ENCODE data around the gene BASP1. TPM values are rescaled to one million over a fixed set of nuclear protein-coding genes. Genes with fewer than 3 reads are reported as not detected.

Gene BASP1
- total and polyA plus RNA-seq, 2 experiments from 2014 or later, result 87.5 to 114 TPM

DNA sequence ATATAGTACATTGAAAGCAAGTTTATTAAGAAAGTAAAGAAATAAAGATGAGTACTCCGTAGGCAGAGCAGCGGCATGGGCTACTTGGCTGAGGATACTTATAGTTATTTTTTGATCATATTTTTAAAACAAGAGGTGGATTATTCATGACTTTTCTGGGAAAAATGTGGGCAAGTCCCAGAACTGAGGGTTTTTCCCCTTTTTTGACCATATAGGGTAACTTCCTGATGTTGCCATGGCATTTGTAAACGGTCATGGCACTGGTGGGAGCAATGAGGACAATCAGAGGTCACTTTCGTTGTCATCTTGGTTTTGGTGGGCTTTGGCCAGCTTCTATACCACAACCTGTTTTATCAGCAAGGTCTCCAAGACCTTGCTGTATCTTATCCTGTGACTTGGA, 5.2 kb upstream of the BASP1 start:
- Histone ChIP-seq H3K4me3 (no peak overlapping the region), H3K27me3 (ENCODE audit: insufficient read depth) (no peaks in the 10 kb centered on the region), H3F3A (replicated peaks; ENCODE audit: low read depth) (no peaks in the 10 kb centered on the region), H3K4me2 (no peak overlapping the region), H4K20me1 (replicated peaks; ENCODE audit: insufficient read depth) (no peaks in the 10 kb centered on the region), H3K79me2 (replicated peaks; ENCODE audit: insufficient read depth) (no peaks in the 10 kb centered on the region), H3K36me3 (ENCODE audit: insufficient read depth) (no peaks in the 10 kb centered on the region), H3K27ac (ENCODE audit: low read depth) (no peak overlapping the region), H2AFZ (no peak overlapping the region), H3K4me1 (ENCODE audit: insufficient read depth) (peaks cover 38% of the 10 kb centered on the region), H3K9me2 (ENCODE audit: insufficient read depth) (no peaks in the 10 kb centered on the region)
- TF ChIP-seq STAT1 (IDR thresholded peaks at IDR 0.05; ENCODE audit: unreplicated experiment) (no peak), POLR2AphosphoS5 (IDR thresholded peaks at IDR 0.05; ENCODE audit: low read depth) (no peak), ZNF331 (CRISPR knock-in tag; IDR thresholded peaks at IDR 0.05; ENCODE audit: low read depth) (no peak), NANOG (IDR thresholded peaks at IDR 0.05; ENCODE audit: borderline replicate concordance) (no peak), JUNB (IDR thresholded peaks at IDR 0.05; ENCODE audit: unreplicated experiment) (no peak), ZNF114 (CRISPR knock-in tag; IDR thresholded peaks at IDR 0.05) (no peak), EZH2 (IDR thresholded peaks at IDR 0.05; ENCODE audit: low read depth, unreplicated experiment) (no peak), EZH2phosphoT487 (IDR thresholded peaks at IDR 0.05; ENCODE audit: unreplicated experiment) (no peak), CREB1 (CRISPR knock-in tag; IDR thresholded peaks at IDR 0.05; ENCODE audit: low read depth) (no peak)
- TF ChIP-seq, protein P1, sequence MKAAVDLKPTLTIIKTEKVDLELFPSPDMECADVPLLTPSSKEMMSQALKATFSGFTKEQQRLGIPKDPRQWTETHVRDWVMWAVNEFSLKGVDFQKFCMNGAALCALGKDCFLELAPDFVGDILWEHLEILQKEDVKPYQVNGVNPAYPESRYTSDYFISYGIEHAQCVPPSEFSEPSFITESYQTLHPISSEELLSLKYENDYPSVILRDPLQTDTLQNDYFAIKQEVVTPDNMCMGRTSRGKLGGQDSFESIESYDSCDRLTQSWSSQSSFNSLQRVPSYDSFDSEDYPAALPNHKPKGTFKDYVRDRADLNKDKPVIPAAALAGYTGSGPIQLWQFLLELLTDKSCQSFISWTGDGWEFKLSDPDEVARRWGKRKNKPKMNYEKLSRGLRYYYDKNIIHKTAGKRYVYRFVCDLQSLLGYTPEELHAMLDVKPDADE (IDR thresholded peaks at IDR 0.05), result no peak
- TF ChIP-seq, protein P2, sequence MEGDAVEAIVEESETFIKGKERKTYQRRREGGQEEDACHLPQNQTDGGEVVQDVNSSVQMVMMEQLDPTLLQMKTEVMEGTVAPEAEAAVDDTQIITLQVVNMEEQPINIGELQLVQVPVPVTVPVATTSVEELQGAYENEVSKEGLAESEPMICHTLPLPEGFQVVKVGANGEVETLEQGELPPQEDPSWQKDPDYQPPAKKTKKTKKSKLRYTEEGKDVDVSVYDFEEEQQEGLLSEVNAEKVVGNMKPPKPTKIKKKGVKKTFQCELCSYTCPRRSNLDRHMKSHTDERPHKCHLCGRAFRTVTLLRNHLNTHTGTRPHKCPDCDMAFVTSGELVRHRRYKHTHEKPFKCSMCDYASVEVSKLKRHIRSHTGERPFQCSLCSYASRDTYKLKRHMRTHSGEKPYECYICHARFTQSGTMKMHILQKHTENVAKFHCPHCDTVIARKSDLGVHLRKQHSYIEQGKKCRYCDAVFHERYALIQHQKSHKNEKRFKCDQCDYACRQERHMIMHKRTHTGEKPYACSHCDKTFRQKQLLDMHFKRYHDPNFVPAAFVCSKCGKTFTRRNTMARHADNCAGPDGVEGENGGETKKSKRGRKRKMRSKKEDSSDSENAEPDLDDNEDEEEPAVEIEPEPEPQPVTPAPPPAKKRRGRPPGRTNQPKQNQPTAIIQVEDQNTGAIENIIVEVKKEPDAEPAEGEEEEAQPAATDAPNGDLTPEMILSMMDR (conservative IDR thresholded peaks at IDR 0.05; ENCODE audit: low read depth in 2 of 2), result no peak
- TF ChIP-seq, protein P3, sequence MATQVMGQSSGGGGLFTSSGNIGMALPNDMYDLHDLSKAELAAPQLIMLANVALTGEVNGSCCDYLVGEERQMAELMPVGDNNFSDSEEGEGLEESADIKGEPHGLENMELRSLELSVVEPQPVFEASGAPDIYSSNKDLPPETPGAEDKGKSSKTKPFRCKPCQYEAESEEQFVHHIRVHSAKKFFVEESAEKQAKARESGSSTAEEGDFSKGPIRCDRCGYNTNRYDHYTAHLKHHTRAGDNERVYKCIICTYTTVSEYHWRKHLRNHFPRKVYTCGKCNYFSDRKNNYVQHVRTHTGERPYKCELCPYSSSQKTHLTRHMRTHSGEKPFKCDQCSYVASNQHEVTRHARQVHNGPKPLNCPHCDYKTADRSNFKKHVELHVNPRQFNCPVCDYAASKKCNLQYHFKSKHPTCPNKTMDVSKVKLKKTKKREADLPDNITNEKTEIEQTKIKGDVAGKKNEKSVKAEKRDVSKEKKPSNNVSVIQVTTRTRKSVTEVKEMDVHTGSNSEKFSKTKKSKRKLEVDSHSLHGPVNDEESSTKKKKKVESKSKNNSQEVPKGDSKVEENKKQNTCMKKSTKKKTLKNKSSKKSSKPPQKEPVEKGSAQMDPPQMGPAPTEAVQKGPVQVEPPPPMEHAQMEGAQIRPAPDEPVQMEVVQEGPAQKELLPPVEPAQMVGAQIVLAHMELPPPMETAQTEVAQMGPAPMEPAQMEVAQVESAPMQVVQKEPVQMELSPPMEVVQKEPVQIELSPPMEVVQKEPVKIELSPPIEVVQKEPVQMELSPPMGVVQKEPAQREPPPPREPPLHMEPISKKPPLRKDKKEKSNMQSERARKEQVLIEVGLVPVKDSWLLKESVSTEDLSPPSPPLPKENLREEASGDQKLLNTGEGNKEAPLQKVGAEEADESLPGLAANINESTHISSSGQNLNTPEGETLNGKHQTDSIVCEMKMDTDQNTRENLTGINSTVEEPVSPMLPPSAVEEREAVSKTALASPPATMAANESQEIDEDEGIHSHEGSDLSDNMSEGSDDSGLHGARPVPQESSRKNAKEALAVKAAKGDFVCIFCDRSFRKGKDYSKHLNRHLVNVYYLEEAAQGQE (IDR thresholded peaks at IDR 0.05; ENCODE audit: unreplicated experiment), result no peak
- TF ChIP-seq, protein P4, sequence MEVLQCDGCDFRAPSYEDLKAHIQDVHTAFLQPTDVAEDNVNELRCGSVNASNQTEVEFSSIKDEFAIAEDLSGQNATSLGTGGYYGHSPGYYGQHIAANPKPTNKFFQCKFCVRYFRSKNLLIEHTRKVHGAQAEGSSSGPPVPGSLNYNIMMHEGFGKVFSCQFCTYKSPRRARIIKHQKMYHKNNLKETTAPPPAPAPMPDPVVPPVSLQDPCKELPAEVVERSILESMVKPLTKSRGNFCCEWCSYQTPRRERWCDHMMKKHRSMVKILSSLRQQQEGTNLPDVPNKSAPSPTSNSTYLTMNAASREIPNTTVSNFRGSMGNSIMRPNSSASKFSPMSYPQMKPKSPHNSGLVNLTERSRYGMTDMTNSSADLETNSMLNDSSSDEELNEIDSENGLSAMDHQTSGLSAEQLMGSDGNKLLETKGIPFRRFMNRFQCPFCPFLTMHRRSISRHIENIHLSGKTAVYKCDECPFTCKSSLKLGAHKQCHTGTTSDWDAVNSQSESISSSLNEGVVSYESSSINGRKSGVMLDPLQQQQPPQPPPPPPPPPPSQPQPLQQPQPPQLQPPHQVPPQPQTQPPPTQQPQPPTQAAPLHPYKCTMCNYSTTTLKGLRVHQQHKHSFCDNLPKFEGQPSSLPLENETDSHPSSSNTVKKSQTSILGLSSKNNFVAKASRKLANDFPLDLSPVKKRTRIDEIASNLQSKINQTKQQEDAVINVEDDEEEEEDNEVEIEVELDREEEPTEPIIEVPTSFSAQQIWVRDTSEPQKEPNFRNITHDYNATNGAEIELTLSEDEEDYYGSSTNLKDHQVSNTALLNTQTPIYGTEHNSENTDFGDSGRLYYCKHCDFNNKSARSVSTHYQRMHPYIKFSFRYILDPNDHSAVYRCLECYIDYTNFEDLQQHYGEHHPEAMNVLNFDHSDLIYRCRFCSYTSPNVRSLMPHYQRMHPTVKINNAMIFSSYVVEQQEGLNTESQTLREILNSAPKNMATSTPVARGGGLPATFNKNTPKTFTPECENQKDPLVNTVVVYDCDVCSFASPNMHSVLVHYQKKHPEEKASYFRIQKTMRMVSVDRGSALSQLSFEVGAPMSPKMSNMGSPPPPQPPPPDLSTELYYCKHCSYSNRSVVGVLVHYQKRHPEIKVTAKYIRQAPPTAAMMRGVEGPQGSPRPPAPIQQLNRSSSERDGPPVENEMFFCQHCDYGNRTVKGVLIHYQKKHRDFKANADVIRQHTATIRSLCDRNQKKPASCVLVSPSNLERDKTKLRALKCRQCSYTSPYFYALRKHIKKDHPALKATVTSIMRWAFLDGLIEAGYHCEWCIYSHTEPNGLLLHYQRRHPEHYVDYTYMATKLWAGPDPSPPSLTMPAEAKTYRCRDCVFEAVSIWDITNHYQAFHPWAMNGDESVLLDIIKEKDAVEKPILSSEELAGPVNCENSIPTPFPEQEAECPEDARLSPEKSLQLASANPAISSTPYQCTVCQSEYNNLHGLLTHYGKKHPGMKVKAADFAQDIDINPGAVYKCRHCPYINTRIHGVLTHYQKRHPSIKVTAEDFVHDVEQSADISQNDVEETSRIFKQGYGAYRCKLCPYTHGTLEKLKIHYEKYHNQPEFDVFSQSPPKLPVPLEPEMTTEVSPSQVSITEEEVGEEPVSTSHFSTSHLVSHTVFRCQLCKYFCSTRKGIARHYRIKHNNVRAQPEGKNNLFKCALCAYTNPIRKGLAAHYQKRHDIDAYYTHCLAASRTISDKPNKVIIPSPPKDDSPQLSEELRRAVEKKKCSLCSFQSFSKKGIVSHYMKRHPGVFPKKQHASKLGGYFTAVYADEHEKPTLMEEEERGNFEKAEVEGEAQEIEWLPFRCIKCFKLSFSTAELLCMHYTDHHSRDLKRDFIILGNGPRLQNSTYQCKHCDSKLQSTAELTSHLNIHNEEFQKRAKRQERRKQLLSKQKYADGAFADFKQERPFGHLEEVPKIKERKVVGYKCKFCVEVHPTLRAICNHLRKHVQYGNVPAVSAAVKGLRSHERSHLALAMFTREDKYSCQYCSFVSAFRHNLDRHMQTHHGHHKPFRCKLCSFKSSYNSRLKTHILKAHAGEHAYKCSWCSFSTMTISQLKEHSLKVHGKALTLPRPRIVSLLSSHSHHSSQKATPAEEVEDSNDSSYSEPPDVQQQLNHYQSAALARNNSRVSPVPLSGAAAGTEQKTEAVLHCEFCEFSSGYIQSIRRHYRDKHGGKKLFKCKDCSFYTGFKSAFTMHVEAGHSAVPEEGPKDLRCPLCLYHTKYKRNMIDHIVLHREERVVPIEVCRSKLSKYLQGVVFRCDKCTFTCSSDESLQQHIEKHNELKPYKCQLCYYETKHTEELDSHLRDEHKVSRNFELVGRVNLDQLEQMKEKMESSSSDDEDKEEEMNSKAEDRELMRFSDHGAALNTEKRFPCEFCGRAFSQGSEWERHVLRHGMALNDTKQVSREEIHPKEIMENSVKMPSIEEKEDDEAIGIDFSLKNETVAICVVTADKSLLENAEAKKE (CRISPR knock-in tag; IDR thresholded peaks at IDR 0.05), result no peak
- Mint-ChIP-seq H3K4me1 (peaks cover 40% of the 10 kb centered on the region), H3K27me3 (ENCODE audit: insufficient read depth, low read depth, poor library complexity) (peaks cover 9% of the 10 kb centered on the region), H3K36me3 (ENCODE audit: low read depth) (no peaks in the 10 kb centered on the region), H3K4me3 (no peak overlapping the region), H3K9me3 (no peaks in the 10 kb centered on the region), H3K27ac (no peak overlapping the region)
- ATAC-seq (no peak), DNase-seq (ENCODE audit: low spot score) (no peak)

Data from GM23338 (cell line).